ENCODE measurements around the gene ASIC3. TPM values are rescaled to one million over a fixed set of nuclear protein-coding genes. Genes with fewer than 3 reads are reported as not detected.
A peak's percentile ranks its signal among the peaks of the same experiment; 100 is the strongest.

The ASIC3 gene
- total RNA-seq, 2 donors from 2014 or later = 1.1 to 1.2 TPM

DNA sequence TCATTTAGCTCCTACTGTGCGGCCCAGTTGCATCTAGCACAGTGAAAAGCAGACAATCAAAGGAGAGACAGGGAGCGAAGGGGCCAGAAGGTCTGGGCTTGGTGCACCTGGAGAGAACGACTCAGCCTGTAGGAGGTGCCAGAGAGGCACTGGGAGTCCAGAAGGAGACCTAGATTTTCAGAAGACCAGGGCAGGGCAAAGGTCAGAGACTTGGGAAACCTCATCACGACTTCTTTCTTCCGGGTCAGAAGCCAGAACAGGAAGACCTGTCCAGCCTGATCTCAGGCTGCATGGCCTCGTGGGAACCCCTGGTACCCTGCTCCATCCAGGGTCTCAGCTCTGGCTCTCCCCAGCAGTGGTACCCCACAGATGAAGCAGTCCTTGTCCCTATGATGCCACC lies 43.1 kb downstream of the ASIC3 start:
- TF ChIP-seq, protein P1, sequence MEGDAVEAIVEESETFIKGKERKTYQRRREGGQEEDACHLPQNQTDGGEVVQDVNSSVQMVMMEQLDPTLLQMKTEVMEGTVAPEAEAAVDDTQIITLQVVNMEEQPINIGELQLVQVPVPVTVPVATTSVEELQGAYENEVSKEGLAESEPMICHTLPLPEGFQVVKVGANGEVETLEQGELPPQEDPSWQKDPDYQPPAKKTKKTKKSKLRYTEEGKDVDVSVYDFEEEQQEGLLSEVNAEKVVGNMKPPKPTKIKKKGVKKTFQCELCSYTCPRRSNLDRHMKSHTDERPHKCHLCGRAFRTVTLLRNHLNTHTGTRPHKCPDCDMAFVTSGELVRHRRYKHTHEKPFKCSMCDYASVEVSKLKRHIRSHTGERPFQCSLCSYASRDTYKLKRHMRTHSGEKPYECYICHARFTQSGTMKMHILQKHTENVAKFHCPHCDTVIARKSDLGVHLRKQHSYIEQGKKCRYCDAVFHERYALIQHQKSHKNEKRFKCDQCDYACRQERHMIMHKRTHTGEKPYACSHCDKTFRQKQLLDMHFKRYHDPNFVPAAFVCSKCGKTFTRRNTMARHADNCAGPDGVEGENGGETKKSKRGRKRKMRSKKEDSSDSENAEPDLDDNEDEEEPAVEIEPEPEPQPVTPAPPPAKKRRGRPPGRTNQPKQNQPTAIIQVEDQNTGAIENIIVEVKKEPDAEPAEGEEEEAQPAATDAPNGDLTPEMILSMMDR (IDR thresholded peaks at IDR 0.05) = peak in 1 of 2 donors; percentile 47
- peaks cover 4 to 43% of the 10 kb centered on the region in 2 donors for H3K4me1 ChIP-seq
- H3K4me3 ChIP-seq = no peak overlapping the region
- no peaks in the 10 kb centered on the region for H3K9me3 ChIP-seq
- no peaks in the 10 kb centered on the region for H3K27me3 ChIP-seq
- no peak for DNase-seq (ENCODE audit: low spot score)
- no peak overlapping the region for H3K27ac ChIP-seq
- H3K36me3 ChIP-seq = no peaks in the 10 kb centered on the region

GRCh38 chr7:151091988-151092387 lies 43.7 kb downstream of the ASIC3 start:
- Histone ChIP-seq H3K36me3 (no peaks in the 10 kb centered on the region), H3K4me1 (peaks cover 4 to 43% of the 10 kb centered on the region in 2 donors), H3K27me3 (no peaks in the 10 kb centered on the region), H3K27ac (no peak overlapping the region), H3K9me3 (no peaks in the 10 kb centered on the region), H3K4me3 (no peak overlapping the region)
- DNase-seq (ENCODE audit: low spot score) = no peak
- TF ChIP-seq, protein P1 (IDR thresholded peaks at IDR 0.05) = no peak

DNA sequence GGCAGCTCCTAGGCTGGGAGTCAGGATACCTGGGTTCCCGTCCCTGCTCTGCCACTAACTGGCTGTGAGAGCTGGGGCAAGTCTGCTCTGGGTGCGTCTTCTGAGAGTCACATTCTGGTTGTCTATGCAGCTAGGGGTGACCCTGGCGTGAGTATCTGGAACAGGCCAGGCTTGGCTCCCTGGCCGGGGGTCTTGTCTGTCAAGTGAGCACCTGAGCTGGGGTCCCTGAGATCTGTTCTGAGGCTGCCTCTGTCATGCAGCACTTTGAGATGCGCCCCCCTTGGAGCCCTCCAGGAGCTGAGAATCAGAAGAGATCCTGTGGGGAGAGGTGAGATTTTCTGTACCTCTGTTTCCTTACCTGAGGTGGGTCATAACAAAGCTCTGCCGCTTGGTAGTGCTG lies 45.4 kb downstream of the ASIC3 start:
- Histone ChIP-seq H3K36me3 (no peaks in the 10 kb centered on the region), H3K27ac (no peak overlapping the region), H3K4me3 (no peak overlapping the region), H3K9me3 (no peaks in the 10 kb centered on the region), H3K27me3 (no peaks in the 10 kb centered on the region), H3K4me1 (peaks cover 0 to 30% of the 10 kb centered on the region in 2 donors)
- TF ChIP-seq, protein P1 (IDR thresholded peaks at IDR 0.05) = no peak
- no peak for DNase-seq (ENCODE audit: low spot score)

DNA sequence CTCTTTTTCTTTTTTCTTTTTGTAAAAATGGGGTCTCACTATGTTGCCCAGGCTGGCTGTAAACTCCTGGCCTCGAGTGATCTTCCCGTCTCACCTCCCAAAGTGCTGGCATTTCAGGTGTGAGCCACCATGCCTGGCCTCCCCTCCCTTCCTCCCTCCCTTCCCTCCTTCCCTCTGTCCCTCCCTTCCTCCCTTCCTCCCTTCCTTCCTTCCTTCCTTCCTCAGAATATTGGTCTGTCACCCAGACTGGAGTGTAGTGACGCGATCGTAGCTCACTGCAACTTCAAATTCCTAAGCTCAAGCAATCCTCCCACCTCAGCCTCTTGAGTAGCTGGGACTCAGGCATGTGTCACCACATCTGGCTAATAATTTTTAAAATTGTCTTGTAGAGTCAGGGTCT lies 46.3 kb downstream of the ASIC3 start:
- no peak overlapping the region for H3K4me3 ChIP-seq
- TF ChIP-seq, protein P1 (IDR thresholded peaks at IDR 0.05) = no peak
- no peaks in the 10 kb centered on the region for H3K36me3 ChIP-seq
- H3K27ac ChIP-seq = no peak overlapping the region
- H3K4me1 ChIP-seq = peaks cover 0 to 26% of the 10 kb centered on the region in 2 donors
- H3K27me3 ChIP-seq = no peaks in the 10 kb centered on the region
- DNase-seq (ENCODE audit: low spot score) = no peak
- no peaks in the 10 kb centered on the region for H3K9me3 ChIP-seq

GRCh38 chr7:151095123-151095797 lies 46.9 kb downstream of the ASIC3 start:
- DNase-seq (ENCODE audit: low spot score) = no peak
- TF ChIP-seq, protein P1 (IDR thresholded peaks at IDR 0.05) = no peak

More at GRCh38 chr7:151095123-151095797, 46.9 kb downstream of the ASIC3 start:
- Histone ChIP-seq H3K4me1 (peaks cover 0 to 26% of the 10 kb centered on the region in 2 donors), H3K36me3 (no peaks in the 10 kb centered on the region), H3K27me3 (no peaks in the 10 kb centered on the region), H3K4me3 (no peak overlapping the region), H3K27ac (no peak overlapping the region), H3K9me3 (no peaks in the 10 kb centered on the region)

All from right atrium auricular region (tissue), 2 donors.